B cell (primary cell): ENCODE measurements around the gene SSH3. TPM values are rescaled to one million over a fixed set of nuclear protein-coding genes. Genes with fewer than 3 reads are reported as not detected.
A peak's percentile ranks its signal among the peaks of the same experiment; 100 is the strongest.

Experiments used
- ATAC-seq: fragments of 200-7000 bp; cut with Tn5 transposase; one replicate; pipeline ENCODE4 v1.10.0; 2021; ENCODE audit warnings: low read depth, mild to moderate bottlenecking, moderate number of reproducible peaks, moderate library complexity
- CTCF ChIA-PET: fragments of 350-600 bp; sonication (Branson Sonifier 250); formaldehyde crosslinking; loops from one replicate; lab custom pipeline; 2021; ENCODE audit warnings: antibody characterized with exemption, inconsistent platforms; lab: Charles Lee
- POLR2A ChIA-PET: fragments of 350-600 bp; sonication (Branson Sonifier 250); formaldehyde crosslinking; loops from one replicate; lab custom pipeline; 2021; ENCODE audit warnings: antibody characterized with exemption; lab: Charles Lee
- DNase-seq: peaks from one replicate; pipeline ENCODE4 v3.0.0; 2013
- H2AFZ ChIP-seq: 2 replicates; pipeline ENCODE4 v1.6.1; 2012; ENCODE audit warnings: mild to moderate bottlenecking, low read depth, low read length; ENCODE audit not compliant: insufficient read depth, poor library complexity, severe bottlenecking
- H3K27ac ChIP-seq, 2 donors: 1 replicate in 1 of 2; 2 replicates in 1 of 2; pipeline ENCODE4 v1.5.1; 2012 to 2013; ENCODE audit warnings: low read length in 2 of 2, mild to moderate bottlenecking in 2 of 2, moderate library complexity in 1 of 2
- H3K27me3 ChIP-seq, 4 experiments: fragments of 200-600 bp in 1 of 4; sonication (generic) in 1 of 4; replicated peaks in 1 of 4; 1 replicate in 2 of 4; 2 replicates in 2 of 4; pipeline versions ENCODE4 v1.6.1 to v1.7.0; 2013 to 2016; ENCODE audit warnings: low read length in 3 of 4, mild to moderate bottlenecking in 2 of 4, mixed read lengths in 1 of 4, moderate library complexity in 1 of 4; ENCODE audit not compliant: insufficient read depth in 4 of 4, control insufficient read depth in 3 of 4; ENCODE audit errors: control extremely low read depth in 1 of 4
- H3K36me3 ChIP-seq, 2 experiments: replicated peaks in 1 of 2; 1 replicate in 1 of 2; 2 replicates in 1 of 2; pipeline versions ENCODE4 v1.6.1 to v1.7.1; 2013; ENCODE audit warnings: low read length in 1 of 2; ENCODE audit not compliant: insufficient read depth in 2 of 2, control insufficient read depth in 1 of 2; ENCODE audit errors: control extremely low read depth in 1 of 2, extremely low read depth in 1 of 2
- H3K4me1 ChIP-seq, 2 donors: fragments of 200-600 bp in 1 of 2; sonication (generic) in 1 of 2; 1 replicate in 1 of 2; 2 replicates in 1 of 2; pipeline versions ENCODE4 v1.5.1 to v1.6.1; 2013 to 2017; ENCODE audit warnings: low read length in 2 of 2; ENCODE audit not compliant: control insufficient read depth in 2 of 2, insufficient read depth in 2 of 2
- H3K4me2 ChIP-seq: replicated peaks from 2 replicates; pipeline ENCODE3; 2012; ENCODE audit warnings: mild to moderate bottlenecking, low read depth, low read length; ENCODE audit not compliant: poor library complexity, severe bottlenecking
- H3K4me3 ChIP-seq, 5 experiments: fragments of 200-600 bp in 1 of 5; sonication (generic) in 1 of 5; 1 replicate in 3 of 5; 2 replicates in 2 of 5; pipeline versions ENCODE4 v1.5.1 to v1.7.0; 2011 to 2016; ENCODE audit warnings: low read length in 4 of 5, mild to moderate bottlenecking in 4 of 5, low read depth in 2 of 5, control low read depth in 1 of 5, moderate library complexity in 1 of 5; ENCODE audit not compliant: insufficient read depth in 1 of 5; ENCODE audit errors: control extremely low read depth in 1 of 5, extremely low read depth in 1 of 5
- H3K79me2 ChIP-seq: fragments of 200-600 bp; sonication (generic); one replicate; pipeline ENCODE4 v1.6.0; 2016; ENCODE audit warnings: low read length; ENCODE audit not compliant: control insufficient read depth, insufficient read depth
- H3K9ac ChIP-seq: fragments of 200-600 bp; sonication (generic); 2 replicates; pipeline ENCODE4 v1.6.1; 2017; ENCODE audit warnings: mild to moderate bottlenecking, low read length, moderate library complexity
- H3K9me3 ChIP-seq, 3 donors: one replicate each; pipeline versions ENCODE4 v1.6.1 to v1.7.1; 2013; ENCODE audit warnings: low read length in 2 of 3; ENCODE audit not compliant: control insufficient read depth in 2 of 3, insufficient read depth in 1 of 3; ENCODE audit errors: control extremely low read depth in 1 of 3
- H4K20me1 ChIP-seq: 2 replicates; pipeline ENCODE4 v1.6.0; 2012; ENCODE audit warnings: mild to moderate bottlenecking, low read length; ENCODE audit not compliant: insufficient read depth, control insufficient read depth, poor library complexity, severe bottlenecking
- H3K27ac Mint-ChIP-seq: one replicate; pipeline ENCODE4 v1.8.0; 2021; ENCODE audit warnings: mixed read lengths
- H3K27me3 Mint-ChIP-seq: one replicate; pipeline ENCODE4 v1.8.0; 2021; ENCODE audit warnings: mixed read lengths
- H3K4me1 Mint-ChIP-seq: one replicate; pipeline ENCODE4 v1.8.0; 2021; ENCODE audit warnings: mixed read lengths
- H3K4me3 Mint-ChIP-seq: one replicate; pipeline ENCODE4 v1.8.0; 2021; ENCODE audit warnings: mixed read lengths
- H3K9me3 Mint-ChIP-seq: one replicate; pipeline ENCODE4 v1.8.0; 2022; ENCODE audit warnings: mixed read lengths; ENCODE audit not compliant: insufficient read depth
- EZH2 ChIP-seq: IDR thresholded peaks from 2 replicates; pipeline ENCODE4 v1.6.1; 2012; ENCODE audit warnings: borderline replicate concordance, low read depth, mild to moderate bottlenecking, moderate library complexity, low read length; ENCODE audit not compliant: insufficient read depth, poor library complexity, severe bottlenecking
- WGBS: methylation state at CpG from one replicate; pipeline ENCODE4 v1.1.5; 2013; ENCODE audit warnings: missing lambda C conversion rate; ENCODE audit not compliant: insufficient coverage; 5-methylcytosine and 5-hydroxymethylcytosine counted together
- intact Hi-C: fragments of 100-400 bp; cut with micrococcal nuclease; formaldehyde crosslinking; loops from one replicate; pipeline ENCODE4 v1.10.0; 2022
- polyA plus RNA-seq: library from polyadenylated mRNA; depleted of rRNA; stranded (reverse); fragments of >200 nt; gene quantifications from 2 replicates; pipeline ENCODE4 v1.2.3, GENCODE V29; 2012
- total RNA-seq, 2 donors: library from RNA; stranded (reverse); fragments of 120-200 nt in 1 of 2; gene quantifications; 1 replicate in 1 of 2; 2 replicates in 1 of 2; pipeline versions ENCODE4 v1.2.3 to v1.2.4, GENCODE V29; 2013 to 2022
- TF ChIP-seq, protein P1 (sequence below): fragments of 200-600 bp; IDR thresholded peaks from one replicate; pipeline ENCODE4 v1.8.0; 2022; ENCODE audit warnings: antibody characterized with exemption, mild to moderate bottlenecking

The SSH3 gene
- total and polyA plus RNA-seq, 2 donors (not counting 1 experiment from before 2014, with no cell fraction given): 4.0 to 7.2 TPM

DNA sequence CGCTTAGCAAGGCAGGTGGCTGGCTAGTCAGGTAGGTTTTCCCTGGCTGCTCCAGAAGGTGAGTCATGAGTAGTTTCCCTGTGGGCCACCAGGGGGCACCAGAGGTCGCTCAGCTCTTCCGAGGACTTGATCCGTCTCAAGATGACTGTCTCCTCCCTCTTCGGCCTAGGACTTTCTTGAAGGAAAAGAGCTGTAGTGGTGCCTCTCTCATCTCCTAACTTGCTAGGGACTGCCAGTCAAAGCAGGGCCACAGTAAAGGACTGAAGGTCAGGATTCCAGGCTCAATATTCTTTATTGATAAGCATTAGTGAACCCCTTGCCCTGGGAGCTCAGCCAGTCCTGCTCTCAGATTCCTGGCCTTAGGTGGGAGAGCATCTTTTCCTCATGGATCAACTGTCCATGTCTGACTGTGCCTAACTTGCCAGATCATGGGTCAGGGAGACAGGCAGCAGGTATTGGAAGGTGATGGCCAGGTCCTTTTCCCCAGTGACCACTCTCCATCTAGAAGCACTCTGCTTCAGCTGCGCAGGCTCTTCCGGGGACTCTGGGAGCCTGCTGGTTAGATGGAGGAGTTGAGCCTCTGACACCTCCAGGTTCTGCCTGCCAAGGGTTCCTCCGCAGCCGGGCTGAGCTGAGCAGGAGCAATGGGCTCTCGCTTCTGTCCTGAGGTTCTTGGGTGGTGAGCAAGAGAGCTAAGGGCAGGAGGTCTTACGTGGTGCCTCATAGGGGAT is 48.1 kb downstream of the SSH3 start:
- Histone ChIP-seq H3K79me2 (peaks cover 64% of the 10 kb centered on the region), H3K36me3 (peaks cover 0 to 9% of the 10 kb centered on the region in 2 experiments), H3K9me3 (no peaks in the 10 kb centered on the region), H2AFZ (no peak overlapping the region), H4K20me1 (peaks cover 20% of the 10 kb centered on the region), H3K4me1 (peaks cover 70 to 88% of the 10 kb centered on the region in 2 donors), H3K4me3 (peak overlapping the region; percentile 8 to 99 (median 65)), H3K4me2 (peak overlapping the region; percentile 97), H3K27me3 (no peaks in the 10 kb centered on the region), H3K27ac (peak overlapping the region; percentile 42 to 94), H3K9ac (peak overlapping the region; percentile 78)
- 39% methylated on average over 9 of the region's 11 CpGs for WGBS
- H3K4me1 Mint-ChIP-seq: peaks cover 79% of the 10 kb centered on the region
- CTCF ChIA-PET: interaction anchor here (0.7 to 42.2 kb wide), 25 partner anchors 3 to 308 kb away, joined by 3 to 2379 read pairs (median 4); partner anchors contain the start of genes AIP, CLCF1, PITPNM1 and POLD4
- DNase-seq (peak; percentile 87), ATAC-seq (no peak)
- POLR2A ChIA-PET: interaction anchor here (0.6 to 9.0 kb wide), 19 partner anchors 11 to 141 kb away, joined by 3 to 323 read pairs (median 4); partner anchors contain the start of genes ANKRD13D, CLCF1, CORO1B and GRK2
- intact Hi-C loops: loop anchor here (1.0 to 10.0 kb wide), 2 partner anchors 31 to 453 kb away; no protein-coding TSS in a partner anchor
- TF ChIP-seq EZH2: no peak
- TF ChIP-seq, protein P1, sequence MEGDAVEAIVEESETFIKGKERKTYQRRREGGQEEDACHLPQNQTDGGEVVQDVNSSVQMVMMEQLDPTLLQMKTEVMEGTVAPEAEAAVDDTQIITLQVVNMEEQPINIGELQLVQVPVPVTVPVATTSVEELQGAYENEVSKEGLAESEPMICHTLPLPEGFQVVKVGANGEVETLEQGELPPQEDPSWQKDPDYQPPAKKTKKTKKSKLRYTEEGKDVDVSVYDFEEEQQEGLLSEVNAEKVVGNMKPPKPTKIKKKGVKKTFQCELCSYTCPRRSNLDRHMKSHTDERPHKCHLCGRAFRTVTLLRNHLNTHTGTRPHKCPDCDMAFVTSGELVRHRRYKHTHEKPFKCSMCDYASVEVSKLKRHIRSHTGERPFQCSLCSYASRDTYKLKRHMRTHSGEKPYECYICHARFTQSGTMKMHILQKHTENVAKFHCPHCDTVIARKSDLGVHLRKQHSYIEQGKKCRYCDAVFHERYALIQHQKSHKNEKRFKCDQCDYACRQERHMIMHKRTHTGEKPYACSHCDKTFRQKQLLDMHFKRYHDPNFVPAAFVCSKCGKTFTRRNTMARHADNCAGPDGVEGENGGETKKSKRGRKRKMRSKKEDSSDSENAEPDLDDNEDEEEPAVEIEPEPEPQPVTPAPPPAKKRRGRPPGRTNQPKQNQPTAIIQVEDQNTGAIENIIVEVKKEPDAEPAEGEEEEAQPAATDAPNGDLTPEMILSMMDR: peak; percentile 95
- H3K4me3 Mint-ChIP-seq: peak overlapping the region; percentile 96
- no peaks in the 10 kb centered on the region for H3K27me3 Mint-ChIP-seq
- peak overlapping the region; percentile 100 for H3K27ac Mint-ChIP-seq
- no peaks in the 10 kb centered on the region for H3K9me3 Mint-ChIP-seq
